Endothelial cell of umbilical vein (primary cell): ENCODE data around the gene C14orf119. TPM values are rescaled to one million over a fixed set of nuclear protein-coding genes. Genes with fewer than 3 reads are reported as not detected.
A peak's percentile ranks its signal among the peaks of the same experiment; 100 is the strongest.

Experiments used
- BruUV-seq: library from RNA; stranded (reverse); fragments of 400-500 nt; replicated peaks from 2 replicates; lab custom pipeline; 2021; lab: Mats Ljungman, UMichigan
- CTCF ChIA-PET: fragments of 300-600, 350-600 bp; sonication (Branson Sonifier 250); formaldehyde crosslinking; loops from one replicate; lab custom pipeline; 2021; ENCODE audit warnings: antibody characterized with exemption, inconsistent platforms; lab: Charles Lee
- POLR2A ChIA-PET: fragments of 300-600, 350-600 bp; sonication (Branson Sonifier 250); formaldehyde crosslinking; loops from one replicate; lab custom pipeline; 2021; ENCODE audit warnings: antibody characterized with exemption, inconsistent platforms; lab: Charles Lee
- DNase-seq: peaks from one replicate; pipeline ENCODE4 v3.0.0-alpha.2; 2011; ENCODE audit warnings: low read depth, low spot score
- FAIRE-seq: peaks from 2 replicates; lab custom pipeline; 2011; peaks lifted over from hg19 to GRCh38; lab: Jason Lieb, UNC
- H2AFZ ChIP-seq: 2 replicates; pipeline ENCODE4 v1.6.0; 2012; ENCODE audit warnings: low read depth, low read length, control low read depth, inconsistent platforms
- H3K27ac ChIP-seq: 2 replicates; pipeline ENCODE4 v1.5.1; 2011; ENCODE audit warnings: low read depth, mild to moderate bottlenecking, control low read depth, low read length, moderate library complexity; ENCODE audit not compliant: insufficient read depth
- H3K27me3 ChIP-seq, 2 experiments: 2 replicates each; pipeline versions ENCODE4 v1.6.0 to v1.6.1; 2011; ENCODE audit warnings: low read length in 2 of 2, mixed read lengths in 1 of 2; ENCODE audit not compliant: control insufficient read depth in 2 of 2, insufficient read depth in 2 of 2
- H3K36me3 ChIP-seq, 2 experiments: 2 replicates in 1 of 2; 3 replicates in 1 of 2; pipeline ENCODE4 v1.5.1; 2011; ENCODE audit warnings: low read length in 2 of 2, mild to moderate bottlenecking in 1 of 2, moderate library complexity in 1 of 2; ENCODE audit not compliant: control insufficient read depth in 2 of 2, insufficient read depth in 2 of 2; ENCODE audit errors: extremely low read depth in 1 of 2
- H3K4me1 ChIP-seq: 3 replicates; pipeline ENCODE4 v1.5.1; 2011; ENCODE audit warnings: mild to moderate bottlenecking, low read length; ENCODE audit not compliant: control insufficient read depth, insufficient read depth; ENCODE audit errors: extremely low read depth
- H3K4me2 ChIP-seq: 2 replicates; pipeline ENCODE4 v1.6.1; 2011; ENCODE audit warnings: low read length, control low read depth, mixed read lengths; ENCODE audit not compliant: insufficient read depth
- H3K4me3 ChIP-seq, 3 experiments: fragments of 200-600 bp in 1 of 3; sonication (generic), shearing (Covaris generic) in 1 of 3; replicated peaks in 1 of 3; 2 replicates each; pipeline ENCODE4 v1.5.1; 2011 to 2016; ENCODE audit warnings: control low read depth in 3 of 3, low read length in 3 of 3, mild to moderate bottlenecking in 2 of 3, inconsistent platforms in 1 of 3, low read depth in 1 of 3, moderate library complexity in 1 of 3; ENCODE audit not compliant: insufficient read depth in 1 of 3
- H3K79me2 ChIP-seq: 2 replicates; pipeline ENCODE4 v1.6.0; 2012; ENCODE audit warnings: low read length, inconsistent platforms; ENCODE audit not compliant: control insufficient read depth, insufficient read depth
- H3K9ac ChIP-seq: replicated peaks from 2 replicates; pipeline ENCODE3; 2011; ENCODE audit warnings: low read length, control low read depth; ENCODE audit not compliant: insufficient read depth; ENCODE audit errors: extremely low read depth
- H3K9me1 ChIP-seq: replicated peaks from 3 replicates; pipeline ENCODE4 v1.6.0; 2011; ENCODE audit warnings: mild to moderate bottlenecking, low read length; ENCODE audit not compliant: control insufficient read depth, insufficient read depth; ENCODE audit errors: extremely low read depth
- H3K9me3 ChIP-seq: replicated peaks from 2 replicates; pipeline ENCODE4 v1.5.1; 2012; ENCODE audit warnings: low read length, inconsistent platforms; ENCODE audit not compliant: control insufficient read depth, insufficient read depth
- H4K20me1 ChIP-seq: replicated peaks from 2 replicates; pipeline ENCODE3; 2011; ENCODE audit warnings: mild to moderate bottlenecking, low read length; ENCODE audit not compliant: control insufficient read depth, insufficient read depth; ENCODE audit errors: extremely low read depth
- CTCF ChIP-seq, 2 donors: IDR thresholded peaks; 1 replicate in 1 of 2; 2 replicates in 1 of 2; pipeline ENCODE4 v1.5.1; 2011; ENCODE audit warnings: low read length in 2 of 2, mild to moderate bottlenecking in 2 of 2, moderate library complexity in 2 of 2, control low read depth in 1 of 2, inconsistent platforms in 1 of 2, low read depth in 1 of 2; ENCODE audit not compliant: insufficient read depth in 1 of 2; ENCODE audit errors: extremely low read depth in 1 of 2
- EZH2 ChIP-seq: IDR thresholded peaks from 2 replicates; pipeline ENCODE4 v1.6.1; 2012; ENCODE audit warnings: borderline replicate concordance, low read depth, mild to moderate bottlenecking, moderate library complexity, low read length, inconsistent platforms; ENCODE audit not compliant: severe bottlenecking
- FOS ChIP-seq: IDR thresholded peaks from 2 replicates; pipeline ENCODE4 v1.6.1; 2011; ENCODE audit warnings: mild to moderate bottlenecking, low read length, moderate library complexity, borderline replicate concordance; ENCODE audit not compliant: insufficient read depth
- GATA2 ChIP-seq: IDR thresholded peaks from 2 replicates; pipeline ENCODE4 v1.7.0; 2011; ENCODE audit warnings: low read depth, mild to moderate bottlenecking, moderate library complexity, mixed read lengths, low read length; ENCODE audit not compliant: insufficient read length, insufficient read depth
- JUN ChIP-seq: IDR thresholded peaks from 2 replicates; pipeline ENCODE4 v1.6.1; 2011; ENCODE audit warnings: borderline replicate concordance, low read depth; ENCODE audit not compliant: insufficient read length, insufficient read depth
- MYC ChIP-seq: IDR thresholded peaks from one replicate; pipeline ENCODE4 v1.6.1; 2011; ENCODE audit warnings: mild to moderate bottlenecking, low read depth, low read length
- POLR2A ChIP-seq: IDR thresholded peaks from 2 replicates; pipeline ENCODE4 v1.6.1; 2012; ENCODE audit warnings: low read depth, mild to moderate bottlenecking, control low read depth, low read length
- POLR2AphosphoS5 ChIP-seq: IDR thresholded peaks from 2 replicates; pipeline ENCODE4 v1.6.1; 2012; ENCODE audit warnings: low read depth, mild to moderate bottlenecking, control low read depth, low read length, moderate library complexity; ENCODE audit not compliant: insufficient read depth
- dilution Hi-C: fragments of 300-500 bp; cut with MboI; formaldehyde crosslinking; loops from one replicate; pipeline ENCODE4 v1.15.0; 2019; ENCODE audit warnings: low sequenced_read_pairs; ENCODE audit not compliant: extremely low pct_ligation_motif_present
- intact Hi-C: fragments of 100-400 bp; cut with micrococcal nuclease; formaldehyde crosslinking; loops from one replicate; pipeline ENCODE4 v1.10.0; 2022
- polyA plus RNA-seq, 4 experiments: library from polyadenylated mRNA; depleted of rRNA in 3 of 4; stranded (reverse) in 3 of 4; unstranded in 1 of 4; fragments of >200 nt; gene quantifications; 2 replicates each; pipeline versions ENCODE4 v1.2.1 to v1.2.3, GENCODE V29; 2011 to 2012; ENCODE audit warnings: missing spikeins in 1 of 4
- total RNA-seq: library from RNA; stranded (reverse); gene quantifications from 2 replicates; pipeline ENCODE4 v1.2.3, GENCODE V29; 2021

Gene C14orf119
- total and polyA plus RNA-seq, 2 donors (not counting 3 experiments of a cell fraction or from before 2014, with no cell fraction given), result 58.3 to 60.5 TPM

GRCh38 chr14:23056956-23057756, 38.1 kb upstream of the C14orf119 start, which contains the start of gene CDH24:
Gene CDH24, minus strand, starts transcription at chr14:23057520. Its CDS starts 1,787 bp downstream, at chr14:23055733.
- H2AFZ ChIP-seq, result peak within 1 kb of the TSS; percentile 78

More at GRCh38 chr14:23056956-23057756, 38.1 kb upstream of the C14orf119 start, which contains the start of gene CDH24:
- ChIA-PET POLR2A (interaction anchor here (0.7 to 1.6 kb wide), 5 partner anchors 10 to 71 kb away, joined by 3 to 13 read pairs (median 6); no protein-coding TSS in a partner anchor), CTCF (interaction anchor here (0.6 to 13.4 kb wide), 35 partner anchors 11 to 501 kb away, joined by 3 to 1071 read pairs (median 6); partner anchors contain the start of genes ACIN1, AJUBA, C14orf119 and PSMB11)
- Histone ChIP-seq H3K9me1 (no peaks in the 10 kb centered on the region), H3K36me3 (peaks cover 14 to 25% of the 10 kb centered on the region in 2 experiments), H3K9ac (peak within 1 kb of the TSS; percentile 53), H3K4me1 (peaks cover 22% of the 10 kb centered on the region), H4K20me1 (no peaks in the 10 kb centered on the region), H3K4me2 (peak within 1 kb of the TSS; percentile 40), H3K27me3 (no peaks in the 10 kb centered on the region), H3K79me2 (peaks cover 2% of the 10 kb centered on the region), H3K4me3 (peak within 1 kb of the TSS; percentile 45 to 62 (median 49)), H3K27ac (peak within 1 kb of the TSS; percentile 48), H3K9me3 (no peaks in the 10 kb centered on the region)
- FAIRE-seq (peak; percentile 83), DNase-seq (peak; percentile 62)
- intact Hi-C loops (loop anchor here (1.0 to 10.0 kb wide), 5 partner anchors 10 to 232 kb away; partner anchors contain the start of genes MRPL52 and PRMT5), dilution Hi-C loops (no loop called here)
- peak; percentile 65 for TF ChIP-seq POLR2A
- no peak for TF ChIP-seq GATA2
- TF ChIP-seq MYC, result no peak
- TF ChIP-seq CTCF (IDR thresholded peaks at IDR 0.05; ENCODE audit: extremely low read depth in 1 of 2, insufficient read depth in 1 of 2, low read depth in 1 of 2, low read length in 2 of 2), result no peak
- peak; percentile 70 for TF ChIP-seq POLR2AphosphoS5
- no peak for TF ChIP-seq FOS
- no peak for TF ChIP-seq JUN
- no peak for TF ChIP-seq EZH2
- BruUV-seq, result no TSS peak
